Lung (tissue), 12 donors: ENCODE results near the gene LARP1. TPM values are rescaled to one million over a fixed set of nuclear protein-coding genes. Genes with fewer than 3 reads are reported as not detected.

Experiments used
- ATAC-seq: fragments of 200-7000 bp; cut with Tn5 transposase; one replicate; pipeline ENCODE4 v1.9.1; 2020; ENCODE audit warnings: moderate number of reproducible peaks; ENCODE audit not compliant: insufficient read depth, low FRiP score
- DNase-seq, 3 donors: peaks; one replicate each; pipeline ENCODE4 v3.0.0-alpha.2; 2013 to 2017
- H3K27ac ChIP-seq, 2 donors: one replicate each; pipeline ENCODE4 v1.5.1; 2013; ENCODE audit warnings: mild to moderate bottlenecking in 2 of 2, moderate library complexity in 2 of 2, control low read depth in 1 of 2, inconsistent platforms in 1 of 2, low read depth in 1 of 2, low read length in 1 of 2
- H3K27me3 ChIP-seq, 3 donors: one replicate each; pipeline ENCODE4 v1.5.1; 2013; ENCODE audit warnings: low read length in 2 of 3; ENCODE audit not compliant: control insufficient read depth in 3 of 3, insufficient read depth in 3 of 3
- H3K36me3 ChIP-seq, 4 donors: one replicate each; pipeline ENCODE4 v1.5.1; 2013; ENCODE audit warnings: low read length in 4 of 4, mild to moderate bottlenecking in 1 of 4, moderate library complexity in 1 of 4; ENCODE audit not compliant: control insufficient read depth in 4 of 4, insufficient read depth in 4 of 4
- H3K4me1 ChIP-seq, 5 donors: one replicate each; pipeline ENCODE4 v1.5.1; 2013; ENCODE audit warnings: low read length in 5 of 5, mild to moderate bottlenecking in 2 of 5, moderate library complexity in 1 of 5; ENCODE audit not compliant: control insufficient read depth in 5 of 5, insufficient read depth in 5 of 5
- H3K4me3 ChIP-seq: one replicate; pipeline ENCODE4 v1.5.1; 2013; ENCODE audit warnings: mild to moderate bottlenecking, control low read depth, moderate library complexity
- H3K9ac ChIP-seq, 2 donors: one replicate each; pipeline ENCODE4 v1.5.1; 2013; ENCODE audit warnings: low read length in 2 of 2, control low read depth in 1 of 2; ENCODE audit not compliant: insufficient read depth in 1 of 2
- H3K9me3 ChIP-seq, 4 donors: one replicate each; pipeline ENCODE4 v1.5.1; 2013; ENCODE audit warnings: low read length in 3 of 4, mild to moderate bottlenecking in 1 of 4, moderate library complexity in 1 of 4; ENCODE audit not compliant: control insufficient read depth in 4 of 4, insufficient read depth in 3 of 4
- CTCF ChIP-seq: IDR thresholded peaks from 2 replicates; pipeline ENCODE4 v1.5.1; 2012; ENCODE audit warnings: mild to moderate bottlenecking; ENCODE audit errors: control extremely low read depth, extremely low read depth
- WGBS, 2 donors: extraction: QIAGEN DNeasy Blood & Tissue Kit; methylation state at CpG; one replicate each; pipeline ENCODE4 v1.1.7; 2013; 5-methylcytosine and 5-hydroxymethylcytosine counted together
- polyA plus RNA-seq, 2 donors: library from polyadenylated mRNA; stranded (reverse); fragments of 200-250 nt; gene quantifications; one replicate each; pipeline ENCODE4 v1.2.1, GENCODE V29; 2013
- total RNA-seq, 2 donors: library from RNA; depleted of rRNA in 1 of 2; stranded (reverse); fragments of >200 nt in 1 of 2; gene quantifications; one replicate each; pipeline ENCODE4 v1.2.1, GENCODE V29; 2014 to 2021
- donor health status: control.
- donor health status: control.
- donor health status: Bipolar disorder and iron deficiency.
- donor health status: healthy.
- donor health status: DM: yes; HTN: yes; CAD: no.

The LARP1 gene
- total and polyA plus RNA-seq, 4 donors = 30.5 to 199 (median 61.7) TPM

DNA sequence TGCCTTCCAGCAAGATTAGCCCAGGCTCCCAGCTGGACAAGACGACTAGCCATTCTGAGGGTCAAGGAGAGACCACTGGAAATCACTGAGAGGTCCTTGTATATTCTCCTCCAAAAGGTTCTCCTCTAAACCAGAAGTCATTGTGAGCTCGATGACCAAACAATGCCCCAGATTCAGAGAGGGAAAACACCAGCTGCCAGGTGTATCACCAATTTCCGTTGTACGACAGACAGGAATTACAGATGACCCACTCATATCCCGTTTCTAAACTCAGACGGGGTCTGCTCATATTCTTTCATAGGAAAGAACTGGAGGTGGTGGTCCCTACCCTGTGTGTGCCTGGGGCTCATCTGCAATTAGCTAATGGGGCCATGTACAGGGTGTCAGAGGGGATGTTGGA is 81.0 kb downstream of the LARP1 start:
- peak overlapping the region; percentile 47 to 49 for H3K27ac ChIP-seq
- no peak for ATAC-seq
- no peak for TF ChIP-seq CTCF

GRCh38 chr5:154837009-154837901 is 82.1 kb downstream of the LARP1 start:
- Histone ChIP-seq H3K27me3 (no peaks in the 10 kb centered on the region), H3K4me1 (peaks cover 0 to 14% (median 0%) of the 10 kb centered on the region in 5 donors), H3K9ac (no peak overlapping the region), H3K36me3 (peaks cover 3 to 16% (median 10%) of the 10 kb centered on the region in 4 donors), H3K27ac (no peak overlapping the region), H3K4me3 (no peak overlapping the region), H3K9me3 (no peaks in the 10 kb centered on the region)
- no peak for TF ChIP-seq CTCF
- ATAC-seq (no peak), DNase-seq (no peak)
- 88 to 91% methylated on average over 6 of the region's 6 CpGs for WGBS, 2 donors

More for the DNA sequence above, 81.0 kb downstream of the LARP1 start:
- 90 to 92% methylated on average over 6 of the region's 6 CpGs for WGBS, 2 donors
- peaks cover 6 to 18% (median 11%) of the 10 kb centered on the region in 4 donors for H3K36me3 ChIP-seq
- peaks cover 0 to 14% (median 0%) of the 10 kb centered on the region in 5 donors for H3K4me1 ChIP-seq
- DNase-seq = no peak
- no peaks in the 10 kb centered on the region for H3K9me3 ChIP-seq
- no peak overlapping the region for H3K4me3 ChIP-seq
- H3K27me3 ChIP-seq = no peaks in the 10 kb centered on the region
- H3K9ac ChIP-seq = no peak overlapping the region

- no peak overlapping the region for H3K9ac ChIP-seq
- peak overlapping the region in 1 of 2 donors; percentile 1 for H3K27ac ChIP-seq
- no peak for DNase-seq
- H3K36me3 ChIP-seq = peaks cover 3 to 16% (median 9%) of the 10 kb centered on the region in 4 donors
- no peak overlapping the region for H3K4me3 ChIP-seq
- no peak for ATAC-seq
- H3K9me3 ChIP-seq = no peaks in the 10 kb centered on the region
- peaks cover 0 to 10% (median 6%) of the 10 kb centered on the region in 5 donors for H3K4me1 ChIP-seq
- 79% methylated on average over 6 of the region's 6 CpGs for WGBS, 2 donors
- no peaks in the 10 kb centered on the region for H3K27me3 ChIP-seq
- no peak for TF ChIP-seq CTCF
Measured at GRCh38 chr5:154840435-154841272, 85.5 kb downstream of the LARP1 start.
